GM19193 (cell line): ENCODE data around the gene MCAT.

Experiments used
- POLR2A ChIP-seq: IDR thresholded peaks from 4 replicates; pipeline ENCODE4 v1.6.1; 2011; ENCODE audit not compliant: insufficient read depth, insufficient read length; ENCODE audit errors: extremely low read depth

MCAT gene

GRCh38 chr22:43106302-43106701 is 36.9 kb downstream of the MCAT start:
- TF ChIP-seq POLR2A = no peak

GRCh38 chr22:43101306-43101705 is 41.9 kb downstream of the MCAT start:
- TF ChIP-seq POLR2A = no peak

DNA sequence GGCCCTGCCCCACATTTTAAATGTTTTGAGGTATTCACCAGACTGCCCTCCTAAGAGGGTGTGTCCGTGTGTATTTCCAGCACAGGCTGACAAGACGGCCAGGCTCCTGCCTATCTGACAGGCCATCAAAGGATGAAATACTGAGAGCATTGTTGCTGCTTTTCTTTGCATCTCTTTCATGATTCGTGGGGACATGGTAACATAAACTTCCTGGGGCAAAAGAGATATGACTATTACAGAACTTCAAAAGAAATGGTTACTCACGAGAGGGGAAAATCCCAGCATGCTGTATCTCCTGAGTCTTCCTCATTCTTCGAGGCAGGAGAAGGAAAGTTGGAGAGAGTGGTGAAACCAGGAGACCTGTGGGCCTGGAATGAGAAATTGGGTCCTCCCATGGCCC is 43.0 kb downstream of the MCAT start:
- no peak for TF ChIP-seq POLR2A

DNA sequence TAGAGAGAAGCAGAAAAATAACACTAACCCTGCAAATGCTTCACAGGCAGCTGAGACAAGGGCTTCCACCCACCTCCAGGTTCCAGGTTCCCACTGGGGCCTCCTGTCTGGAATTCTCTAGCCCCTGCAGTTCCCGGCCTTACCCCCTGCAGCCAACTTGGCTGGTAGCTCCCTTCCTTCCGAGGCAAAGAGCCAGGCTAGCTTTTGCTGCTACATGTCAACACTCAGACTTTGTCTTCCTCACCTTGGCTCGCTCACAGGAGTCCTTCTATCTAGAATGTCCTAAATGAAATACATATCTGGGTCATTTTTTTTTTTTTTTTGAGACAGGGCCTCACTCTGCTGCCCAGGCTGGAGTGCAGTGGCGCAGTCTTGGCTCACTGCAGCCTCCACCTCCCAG is 44.1 kb downstream of the MCAT start:
- no peak for TF ChIP-seq POLR2A

- no peak for TF ChIP-seq POLR2A
Observed at GRCh38 chr22:43098356-43098755, 44.8 kb downstream of the MCAT start.

- no peak for TF ChIP-seq POLR2A
Observed at GRCh38 chr22:43096420-43096819, 46.8 kb downstream of the MCAT start.

DNA sequence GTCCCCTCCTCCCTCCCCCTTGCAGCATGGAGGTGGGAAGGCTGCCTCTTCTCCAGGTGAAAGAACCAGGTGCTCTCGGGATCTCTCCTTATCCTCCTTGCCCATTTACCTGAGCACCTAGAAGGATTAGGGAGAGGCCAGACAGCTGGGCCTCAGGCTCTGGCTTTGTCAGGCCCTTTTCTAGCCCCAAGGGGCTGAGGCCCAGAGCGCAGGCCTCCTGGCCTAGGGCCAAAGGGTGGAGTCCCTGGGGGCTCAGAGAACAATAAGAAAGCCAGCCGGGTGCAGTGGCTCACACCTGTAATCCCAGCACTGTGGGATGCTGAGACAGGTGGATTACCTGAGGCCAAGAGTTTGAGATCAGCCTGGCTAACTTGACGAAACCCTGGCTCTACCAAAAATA is 48.6 kb downstream of the MCAT start:
- TF ChIP-seq POLR2A = no peak

DNA sequence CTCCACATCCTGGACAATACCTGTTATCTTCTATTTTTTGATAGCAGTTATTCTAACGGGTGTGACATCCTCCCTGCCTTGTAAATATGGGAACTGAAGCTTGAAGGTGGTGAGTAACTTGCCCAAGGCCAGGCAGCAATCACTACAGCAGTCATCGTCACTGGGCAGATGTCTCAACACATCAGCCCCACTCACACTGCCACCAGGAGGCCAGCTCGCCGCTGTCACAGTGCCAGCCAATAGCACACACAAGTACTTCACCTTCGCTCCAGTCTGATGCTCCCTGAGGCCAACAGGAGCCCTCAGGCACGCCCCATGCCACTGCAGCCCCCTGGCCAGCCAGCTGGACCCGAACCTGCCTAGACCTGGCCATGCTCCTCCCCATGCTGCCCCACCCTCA is 49.1 kb downstream of the MCAT start:
- TF ChIP-seq POLR2A = no peak

DNA sequence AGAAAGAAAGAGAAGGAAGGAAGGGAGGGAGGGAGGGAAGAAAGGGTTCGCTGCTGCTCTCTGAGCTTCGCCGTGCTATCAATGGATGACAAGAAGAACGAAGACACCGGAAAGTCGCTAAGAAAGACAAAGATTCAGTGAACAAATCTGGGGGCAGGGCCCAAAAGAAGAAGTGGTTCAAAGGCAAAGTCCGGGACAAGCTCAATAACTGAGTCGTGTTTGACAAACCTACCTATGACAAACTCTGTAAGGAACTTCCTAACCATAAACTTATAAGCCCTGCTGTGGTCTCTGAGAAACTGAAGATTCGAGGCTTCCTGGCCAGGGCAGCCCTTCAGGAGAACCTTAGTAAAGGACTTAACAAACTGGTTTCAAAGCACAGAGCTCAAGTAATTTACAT is 51.1 kb downstream of the MCAT start:
- TF ChIP-seq POLR2A = no peak

- no peak for TF ChIP-seq POLR2A
Observed at GRCh38 chr22:43090130-43090789, 52.9 kb downstream of the MCAT start.

- TF ChIP-seq POLR2A = peak; percentile 48
Observed at GRCh38 chr22:43088984-43089717, 54.0 kb downstream of the MCAT start, which contains the start of gene TTLL1. TSS of gene TTLL1 (minus strand) at chr22:43089391. CDS start at chr22:43075586, 13,805 bp downstream.

- no peak for TF ChIP-seq POLR2A
Observed at GRCh38 chr22:43088627-43088983, 54.6 kb downstream of the MCAT start.

DNA sequence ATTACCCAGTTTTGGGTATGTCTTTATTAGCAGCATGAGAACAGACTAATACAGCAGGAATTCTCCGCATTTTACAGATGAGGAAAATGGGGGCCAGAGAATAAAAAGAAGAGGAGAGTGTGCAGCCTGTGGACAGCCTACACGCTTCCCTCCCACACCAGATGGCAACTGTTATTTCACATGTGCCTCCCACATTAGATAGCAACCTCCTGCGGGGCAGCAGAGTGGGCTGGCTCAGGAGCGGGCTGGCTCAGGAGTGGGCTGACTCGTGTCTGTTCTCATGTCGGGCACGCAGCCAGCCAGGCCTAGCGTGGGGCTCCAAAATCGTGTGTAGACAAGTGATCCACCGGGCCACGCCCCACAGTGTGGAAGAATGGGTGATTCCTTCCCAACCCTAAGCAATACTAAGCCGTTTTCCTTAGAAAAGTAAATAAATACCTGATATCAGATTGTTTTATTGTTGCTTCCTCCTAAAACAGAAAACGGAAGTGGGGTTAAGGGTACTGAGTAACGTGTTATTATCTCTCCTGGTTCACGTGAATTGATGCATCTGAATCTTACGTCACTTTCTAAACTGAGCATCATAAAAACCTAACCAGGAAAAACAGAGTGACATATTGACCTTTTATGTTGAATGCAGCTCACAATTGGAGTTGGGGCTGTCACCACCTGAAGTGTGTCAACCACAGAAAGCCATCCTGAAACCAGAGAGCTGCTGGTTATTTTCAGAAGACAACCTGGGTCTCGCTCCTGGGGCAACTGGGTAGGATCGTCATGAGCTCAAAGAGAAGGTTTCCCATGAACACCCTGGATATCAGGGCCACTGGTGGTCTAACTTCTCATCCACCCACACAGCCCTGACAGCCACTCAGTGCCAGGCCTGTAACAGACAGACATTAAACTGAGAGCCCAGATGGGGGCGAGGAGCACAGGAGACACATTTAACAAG is 57.3 kb downstream of the MCAT start:
- no peak for TF ChIP-seq POLR2A
